ENCODE results near the gene IMMP2L.

DNA sequence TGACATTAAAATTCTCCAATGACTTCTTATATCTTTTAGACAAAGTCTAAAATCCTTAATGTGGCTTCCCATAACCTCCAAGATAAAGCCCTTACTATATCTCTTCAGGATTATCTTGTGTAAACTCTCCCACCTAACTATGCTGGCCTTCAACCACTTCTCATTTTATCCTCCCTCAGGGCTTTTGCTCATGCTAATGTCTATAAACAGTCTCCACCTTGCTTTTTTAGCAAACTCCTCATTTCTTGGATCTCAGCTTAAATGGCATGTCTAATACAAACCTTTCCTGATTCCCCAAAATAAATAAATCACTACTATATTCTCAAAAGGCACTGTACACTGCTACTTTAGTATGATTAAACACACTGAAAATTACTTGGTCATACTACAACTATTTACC is 290.2 kb downstream of the IMMP2L start:
- no peak for TF ChIP-seq CTCF (IDR thresholded peaks at IDR 0.05; ENCODE audit: control extremely low read depth in 1 of 3, insufficient read depth in 1 of 3, low read depth in 1 of 3, low read length in 3 of 3)
- no peak for TF ChIP-seq SRF (IDR thresholded peaks at IDR 0.05; ENCODE audit: low read depth, low read length)
- TF ChIP-seq POLR2A (IDR thresholded peaks at IDR 0.05; ENCODE audit: control extremely low read depth in 1 of 2, low read depth in 2 of 2, low read length in 2 of 2), result no peak
- TF ChIP-seq RBBP5 (IDR thresholded peaks at IDR 0.05; ENCODE audit: borderline replicate concordance, low read depth, low read length), result no peak
- no peak for TF ChIP-seq SP1 (IDR thresholded peaks at IDR 0.05; ENCODE audit: low read depth, low read length)
- no peak for TF ChIP-seq GABPA (IDR thresholded peaks at IDR 0.05; ENCODE audit: borderline replicate concordance, insufficient read depth, low read length)
- no peak for TF ChIP-seq EP300 (IDR thresholded peaks at IDR 0.05; ENCODE audit: borderline replicate concordance in 1 of 2, low read depth in 2 of 2, low read length in 2 of 2)
- TF ChIP-seq CREB1 (IDR thresholded peaks at IDR 0.05), result no peak
- TF ChIP-seq, protein P1, sequence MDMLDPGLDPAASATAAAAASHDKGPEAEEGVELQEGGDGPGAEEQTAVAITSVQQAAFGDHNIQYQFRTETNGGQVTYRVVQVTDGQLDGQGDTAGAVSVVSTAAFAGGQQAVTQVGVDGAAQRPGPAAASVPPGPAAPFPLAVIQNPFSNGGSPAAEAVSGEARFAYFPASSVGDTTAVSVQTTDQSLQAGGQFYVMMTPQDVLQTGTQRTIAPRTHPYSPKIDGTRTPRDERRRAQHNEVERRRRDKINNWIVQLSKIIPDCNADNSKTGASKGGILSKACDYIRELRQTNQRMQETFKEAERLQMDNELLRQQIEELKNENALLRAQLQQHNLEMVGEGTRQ (IDR thresholded peaks at IDR 0.05; ENCODE audit: low read length), result no peak
- TF ChIP-seq JUND (IDR thresholded peaks at IDR 0.05; ENCODE audit: low read length), result no peak
- TF ChIP-seq ZNF274 (IDR thresholded peaks at IDR 0.05; ENCODE audit: borderline replicate concordance, extremely low read depth, low read length), result no peak
- no peak for TF ChIP-seq HDAC2 (IDR thresholded peaks at IDR 0.05; ENCODE audit: borderline replicate concordance in 1 of 2, low read depth in 2 of 2, low read length in 2 of 2)
- no peak for TF ChIP-seq NRF1 (IDR thresholded peaks at IDR 0.05; ENCODE audit: low read depth, low read length)

Measured in H1 (cell line).